Cerebellar nuclear complex (tissue), 1 donor: ENCODE measurements around the gene ARL3.
A peak's percentile ranks its signal among the peaks of the same experiment; 100 is the strongest.

ENCODE experiments used
- DNase-seq, 2 experiments: peaks; one replicate each; lab custom pipeline; 2025; lab: John Stamatoyannopoulos, UW

ARL3 gene

GRCh38 chr10:102651455-102652169 lies 62.6 kb downstream of the ARL3 start:
- no peak for DNase-seq

- no peak for DNase-seq
Observed at GRCh38 chr10:102650655-102651454, 63.3 kb downstream of the ARL3 start.

GRCh38 chr10:102649797-102650654 lies 64.2 kb downstream of the ARL3 start:
- DNase-seq: no peak

GRCh38 chr10:102648889-102649796 lies 65.1 kb downstream of the ARL3 start:
- DNase-seq: no peak

GRCh38 chr10:102648269-102648888 lies 65.8 kb downstream of the ARL3 start:
- DNase-seq: no peak

GRCh38 chr10:102647443-102648268 lies 66.5 kb downstream of the ARL3 start:
- DNase-seq: no peak

- no peak for DNase-seq
Observed at GRCh38 chr10:102646610-102647442, 67.4 kb downstream of the ARL3 start.

GRCh38 chr10:102645741-102646609 lies 68.2 kb downstream of the ARL3 start:
- DNase-seq: no peak

GRCh38 chr10:102645388-102645740 lies 68.8 kb downstream of the ARL3 start:
- DNase-seq: peak in 1 of 2 experiments; percentile 13

GRCh38 chr10:102644646-102645387 lies 69.4 kb downstream of the ARL3 start:
- DNase-seq: no peak

GRCh38 chr10:102644066-102644645 lies 70.0 kb downstream of the ARL3 start, which contains the start of gene TRIM8:
TRIM8 (plus strand) TSS chr10:102644479; CDS start chr10:102644618, 139 bp downstream.
- no peak for DNase-seq

- DNase-seq: peak in 1 of 2 experiments; percentile 32
Observed at GRCh38 chr10:102643336-102644065, 70.7 kb downstream of the ARL3 start.

- no peak for DNase-seq
Observed at GRCh38 chr10:102642736-102643335, 71.4 kb downstream of the ARL3 start.

GRCh38 chr10:102641880-102642735 lies 72.1 kb downstream of the ARL3 start:
- DNase-seq: peak; percentile 70 to 93

- no peak for DNase-seq
Observed at GRCh38 chr10:102641402-102641801, 72.8 kb downstream of the ARL3 start.
